ENCODE results near the gene GSC2.
"Not testable (repeated sequence)": the region's sequence is repeated elsewhere in the genome, so short reads cannot be mapped to it uniquely, and the experiment has no call there.

Gene GSC2

DNA sequence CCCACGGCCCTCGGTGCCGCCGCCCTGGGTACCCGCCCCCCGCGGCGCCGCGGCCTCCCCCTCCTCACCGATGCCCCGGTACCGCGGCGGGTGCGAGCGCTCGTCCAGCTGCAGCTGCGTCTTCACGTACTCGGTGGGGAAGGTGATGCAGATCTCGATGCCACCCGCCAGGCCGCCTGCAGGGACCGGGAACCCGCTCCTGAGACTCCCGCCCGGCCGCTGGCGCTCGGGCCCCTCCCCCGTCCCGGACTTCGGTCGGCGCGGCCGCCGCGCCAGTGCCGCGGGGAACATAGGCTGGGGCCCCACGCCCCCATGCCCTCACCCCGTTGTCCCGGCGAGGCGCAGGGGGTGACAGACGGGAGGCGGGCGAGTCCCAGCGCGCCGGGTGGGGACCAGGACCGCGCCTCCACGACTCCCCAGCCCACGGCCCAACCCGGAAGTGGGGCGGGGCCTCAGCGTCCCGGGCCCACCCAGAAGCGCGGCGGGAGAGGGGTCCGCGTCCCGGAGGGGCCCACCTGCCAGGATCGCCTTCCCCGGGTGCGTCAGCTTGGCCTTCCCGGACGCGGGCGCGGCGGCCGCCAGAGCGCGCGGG is 28.1 kb upstream of the GSC2 start:
- DNase-seq (ENCODE audit: low spot score) = peak; percentile 32

GRCh38 chr22:19177164-19178064 is 27.3 kb upstream of the GSC2 start:
- DNase-seq (ENCODE audit: low spot score) = no peak

GRCh38 chr22:19176732-19177131 is 26.6 kb upstream of the GSC2 start:
- DNase-seq (ENCODE audit: low spot score) = no peak

DNA sequence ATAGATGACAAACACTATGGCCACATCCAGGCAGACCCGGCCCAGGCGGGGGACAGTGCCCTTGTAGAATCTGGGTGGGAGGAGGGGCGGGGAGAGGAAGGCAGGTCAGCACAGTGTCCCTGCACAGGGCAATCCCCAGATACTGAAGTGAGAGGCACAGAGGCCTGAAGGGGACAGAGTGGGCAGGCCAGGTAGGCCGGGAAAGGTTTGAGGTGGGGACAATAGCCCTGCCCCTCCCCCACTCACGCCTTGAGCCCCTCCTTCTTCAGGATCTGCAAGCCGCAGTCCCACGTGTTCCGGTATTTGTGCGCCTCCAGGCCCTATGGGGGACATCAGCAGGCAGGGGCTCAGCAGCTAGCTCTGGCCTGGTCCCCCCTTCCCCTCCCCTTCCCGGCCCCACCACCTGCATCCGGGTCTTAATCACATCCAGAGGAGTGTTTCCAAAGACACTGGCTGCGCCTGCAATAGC is 26.1 kb upstream of the GSC2 start:
- DNase-seq (ENCODE audit: low spot score) = no peak

DNA sequence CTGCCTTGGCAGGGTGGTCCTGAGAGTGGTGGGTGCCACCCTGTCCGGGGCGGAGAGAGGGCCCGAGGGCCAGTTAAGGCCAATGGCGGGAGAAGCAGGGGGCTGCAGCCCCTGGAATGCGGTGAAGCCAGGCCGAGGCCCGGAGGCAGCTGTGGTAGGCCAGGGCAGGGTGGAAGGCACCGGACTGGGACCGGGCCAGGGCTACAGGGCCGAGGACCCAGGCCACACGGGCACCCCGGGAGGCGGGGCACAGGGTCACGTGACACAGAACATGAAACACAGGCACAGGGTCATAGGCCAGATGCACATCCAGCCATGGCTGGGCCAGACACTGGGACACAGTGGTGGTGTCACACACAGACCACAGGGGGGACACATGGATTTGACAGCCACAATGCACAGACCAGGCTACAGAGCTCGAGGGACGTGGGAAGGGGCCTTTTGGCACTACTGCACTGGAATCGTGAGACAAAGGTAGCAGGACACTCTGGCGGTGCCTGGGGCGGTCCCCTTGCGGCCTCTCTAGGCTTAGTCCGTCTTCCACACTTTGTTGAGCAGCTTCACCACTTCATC is 25.6 kb upstream of the GSC2 start:
- no peak for DNase-seq (ENCODE audit: low spot score)

DNA sequence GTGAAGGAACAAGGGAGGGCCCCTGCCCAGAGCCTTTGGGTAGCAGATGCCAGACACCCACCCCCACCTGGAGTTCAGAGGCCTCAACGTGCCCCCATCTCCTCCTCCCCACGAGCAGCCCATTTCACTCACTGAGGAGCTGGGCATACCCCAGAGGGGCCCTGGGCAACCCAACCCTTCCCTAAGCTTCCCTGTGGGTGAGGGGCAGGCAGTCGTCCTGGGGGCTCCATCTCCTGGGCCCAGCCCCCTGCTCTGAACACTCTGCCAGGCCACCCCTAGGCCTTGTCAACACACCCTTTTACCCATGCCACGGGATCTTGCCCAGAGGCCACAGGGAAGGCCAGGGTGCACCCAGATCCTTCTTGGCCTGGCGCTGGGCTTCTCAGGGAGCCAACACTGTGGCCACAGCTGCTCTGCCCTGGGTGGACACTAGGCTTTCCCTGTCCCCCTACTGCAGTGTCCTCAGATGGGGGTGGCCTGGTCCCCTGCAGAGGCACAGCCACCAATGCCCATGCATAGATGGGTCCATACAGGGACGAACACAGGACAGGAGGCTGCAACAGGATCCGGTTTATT is 25.0 kb upstream of the GSC2 start:
- no peak for DNase-seq (ENCODE audit: low spot score)

DNA sequence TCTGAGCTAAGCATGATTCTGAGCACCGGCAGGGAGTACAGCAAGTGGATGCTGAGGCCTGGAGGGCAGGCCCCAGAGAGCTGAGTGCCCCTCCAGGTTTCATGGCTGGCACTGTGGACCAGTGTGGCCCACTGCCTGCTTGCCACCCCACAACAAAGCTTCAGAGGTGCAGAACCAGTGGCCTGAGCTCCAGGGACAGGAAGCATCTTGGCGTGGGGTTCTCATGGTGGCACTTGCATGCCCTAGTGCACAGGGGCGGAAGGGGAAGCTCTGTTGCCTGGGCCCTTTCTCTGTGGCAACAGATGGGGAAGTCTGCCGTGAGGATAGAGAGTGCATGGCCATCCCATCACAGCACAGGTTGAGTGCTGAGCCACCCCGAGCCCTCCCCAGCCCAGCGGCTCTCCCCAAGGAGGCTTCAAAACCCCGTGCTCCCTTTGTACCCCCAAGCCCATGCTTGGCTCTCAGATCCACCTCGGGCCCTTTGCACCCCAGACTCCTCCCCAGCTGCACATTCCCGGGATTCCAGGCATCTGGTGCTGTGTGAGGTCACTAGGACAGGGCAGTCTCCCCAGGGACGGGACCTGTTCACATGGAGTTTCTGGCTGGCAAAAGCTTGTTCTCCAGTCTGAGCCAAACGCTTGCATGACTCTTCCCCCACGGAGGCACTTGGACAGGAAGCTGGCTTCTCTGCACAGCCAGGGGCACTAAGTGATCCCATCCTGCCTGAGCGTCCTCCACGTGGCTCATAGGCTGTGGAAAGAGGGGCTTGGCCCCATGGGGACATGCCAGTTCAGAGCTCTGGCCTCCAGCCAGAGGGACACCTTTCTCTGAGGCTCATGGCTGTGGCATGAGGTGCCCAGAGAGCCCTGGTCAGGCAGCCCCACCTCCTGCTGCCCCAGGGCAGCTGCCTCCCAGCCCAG is 24.3 kb upstream of the GSC2 start:
- peak; percentile 63 for DNase-seq (ENCODE audit: low spot score)

- no peak for DNase-seq (ENCODE audit: low spot score)
Measured at GRCh38 chr22:19173047-19174035, 23.2 kb upstream of the GSC2 start.

- no peak for DNase-seq (ENCODE audit: low spot score)
Measured at GRCh38 chr22:19172213-19173046, 22.3 kb upstream of the GSC2 start.

DNA sequence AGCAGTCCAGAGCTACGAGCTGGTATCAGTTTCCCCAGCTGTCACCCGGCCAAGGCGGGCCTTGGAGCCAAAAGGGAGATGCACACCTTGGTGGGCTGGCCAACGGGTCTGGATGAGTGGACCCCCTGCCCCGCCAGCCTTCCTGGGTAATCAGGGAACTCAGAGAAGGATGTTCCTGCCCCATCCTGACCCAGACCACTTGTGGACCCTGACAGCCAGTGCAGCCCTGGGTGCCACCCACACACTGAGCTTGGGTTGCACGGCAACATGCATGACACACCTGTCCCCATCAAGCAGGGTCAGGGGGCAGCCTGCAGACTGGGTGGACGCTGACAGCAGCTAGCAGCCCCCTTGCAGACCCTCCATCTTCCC is 19.8 kb upstream of the GSC2 start:
- DNase-seq (ENCODE audit: low spot score) = no peak

DNA sequence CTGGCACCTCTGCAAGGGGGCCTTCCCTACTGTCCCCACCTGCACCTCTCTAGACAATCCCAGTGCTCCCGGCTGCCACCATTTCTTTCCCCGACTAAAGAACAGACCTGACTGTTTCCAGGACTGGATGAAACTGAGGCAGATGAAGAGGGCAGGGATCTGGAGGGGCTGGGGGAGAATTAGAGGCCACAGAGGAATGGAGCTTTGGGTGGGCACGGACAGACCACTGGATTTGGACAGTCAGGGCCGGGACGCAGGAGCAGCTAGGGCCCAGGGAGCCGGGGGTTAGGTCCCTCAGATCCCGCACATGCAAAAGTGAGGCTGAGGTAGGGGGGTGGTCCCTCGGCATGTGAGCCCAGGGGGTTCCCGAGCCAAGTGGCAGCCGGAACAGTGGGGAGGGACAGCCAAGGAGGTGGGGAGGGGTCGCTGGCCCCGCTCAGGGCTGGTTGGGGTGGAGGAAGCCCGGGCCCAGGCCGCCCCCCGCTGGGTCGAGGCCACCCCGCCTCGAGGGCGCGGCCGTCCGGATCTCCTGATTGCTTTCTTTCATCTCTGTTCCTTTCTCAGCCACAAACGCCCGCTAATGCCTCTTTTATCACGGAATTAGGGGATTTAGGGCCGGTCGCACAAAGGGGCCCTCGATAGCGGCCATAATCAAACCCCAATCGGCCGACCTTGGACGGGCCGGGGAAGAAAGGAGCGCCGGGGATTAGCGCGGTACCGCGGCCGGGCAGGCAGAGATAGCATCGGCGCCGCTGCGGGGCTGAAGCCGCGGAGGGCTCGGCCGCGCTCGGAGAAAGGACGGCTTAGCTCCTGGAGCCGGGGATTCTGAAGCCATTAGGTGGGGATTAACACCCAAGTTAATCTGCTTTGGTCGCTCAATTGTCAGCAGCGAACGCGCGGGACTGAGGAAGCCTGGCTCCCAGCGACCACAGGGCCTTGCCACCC is 19.2 kb upstream of the GSC2 start:
- DNase-seq (ENCODE audit: low spot score) = no peak

DNA sequence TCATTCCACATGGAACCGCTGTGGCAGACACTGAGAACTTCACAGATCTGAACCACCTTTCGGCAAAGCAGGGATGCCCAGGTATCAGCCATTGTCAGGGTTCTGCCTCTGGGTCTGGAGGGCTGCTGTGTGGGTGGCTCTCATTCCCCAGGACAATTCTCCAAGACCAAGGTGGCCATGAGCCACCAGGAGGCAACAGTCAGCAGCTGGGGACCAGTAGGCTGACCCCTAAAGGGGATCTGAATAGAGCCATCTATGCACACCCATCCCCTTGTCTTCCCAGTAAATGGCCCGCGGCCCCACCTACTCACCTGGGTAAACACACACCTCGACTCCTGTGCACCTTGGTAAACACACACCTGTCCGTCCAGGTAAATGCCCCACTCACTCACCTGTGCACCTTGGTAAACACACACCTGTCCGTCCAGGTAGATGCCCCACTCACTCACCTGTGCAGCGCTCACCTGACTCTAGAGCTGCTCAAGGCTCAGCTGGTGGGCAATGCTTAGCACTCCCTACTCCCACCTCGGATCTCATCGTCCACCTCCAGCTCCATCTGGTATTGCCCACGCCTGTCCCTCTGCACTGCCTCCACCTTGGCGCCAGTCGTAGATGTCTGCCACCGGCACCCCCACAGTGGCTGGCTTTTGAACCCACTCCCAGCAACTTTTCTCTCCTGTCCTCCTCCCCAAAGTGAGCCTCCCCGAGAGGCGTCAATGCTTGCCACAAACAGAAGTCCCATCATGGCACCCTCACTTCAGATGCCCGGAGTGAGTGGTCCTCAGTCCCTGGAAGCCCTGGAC is 18.2 kb upstream of the GSC2 start:
- no peak for DNase-seq (ENCODE audit: low spot score)

- no peak for DNase-seq (ENCODE audit: low spot score)
Measured at GRCh38 chr22:19167106-19167869, 17.2 kb upstream of the GSC2 start.

GRCh38 chr22:19166421-19166820 is 16.3 kb upstream of the GSC2 start:
- DNase-seq (ENCODE audit: low spot score) = no peak

- DNase-seq (ENCODE audit: low spot score) = no peak
Measured at GRCh38 chr22:19164425-19164824, 14.3 kb upstream of the GSC2 start.

- DNase-seq (ENCODE audit: low spot score) = not testable (repeated sequence)
Measured at GRCh38 chr22:19158649-19159048, 8.6 kb upstream of the GSC2 start.

DNA sequence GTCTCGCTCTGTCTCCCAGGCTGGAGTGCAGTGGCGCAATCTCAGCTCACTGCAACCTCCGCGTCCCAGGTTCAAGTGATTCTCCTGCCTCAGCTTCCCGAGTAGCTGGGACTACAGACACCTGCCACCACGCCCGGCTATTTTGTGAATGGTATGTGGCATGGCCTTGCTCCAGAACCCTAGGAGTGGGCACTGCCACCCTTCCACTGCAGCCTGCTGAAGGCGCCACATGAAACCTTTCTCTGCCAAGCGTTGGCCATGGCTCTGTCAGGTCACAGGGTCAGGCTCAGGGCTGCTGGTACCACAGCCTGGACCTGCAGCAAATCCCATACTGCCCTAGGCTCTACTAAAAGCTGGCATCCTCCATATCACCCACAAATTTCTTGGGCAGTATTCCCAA is 6.0 kb upstream of the GSC2 start:
- not testable (repeated sequence) for DNase-seq (ENCODE audit: low spot score)

All from AG08395 (cell line).